Coronary artery (tissue), 2 donors: ENCODE data around the gene CYP8B1.

Source experiments
- DNase-seq: peaks from one replicate; pipeline ENCODE4 v3.0.0-alpha.2; 2017; ENCODE audit warnings: low spot score
- H3K27ac ChIP-seq, 2 donors: fragments of 200-600 bp; sonication (generic); one replicate each; pipeline ENCODE4 v1.5.1; 2016 to 2019
- H3K4me3 ChIP-seq: fragments of 200-600 bp; sonication (generic); 2 replicates; pipeline ENCODE4 v1.5.1; 2016; ENCODE audit warnings: mild to moderate bottlenecking, moderate library complexity
- TF ChIP-seq, protein P1 (sequence below): fragments of 200-600 bp; sonication (generic); IDR thresholded peaks from one replicate; pipeline ENCODE4 v1.5.1; 2019; ENCODE audit warnings: antibody characterized with exemption

The CYP8B1 gene, protein sequence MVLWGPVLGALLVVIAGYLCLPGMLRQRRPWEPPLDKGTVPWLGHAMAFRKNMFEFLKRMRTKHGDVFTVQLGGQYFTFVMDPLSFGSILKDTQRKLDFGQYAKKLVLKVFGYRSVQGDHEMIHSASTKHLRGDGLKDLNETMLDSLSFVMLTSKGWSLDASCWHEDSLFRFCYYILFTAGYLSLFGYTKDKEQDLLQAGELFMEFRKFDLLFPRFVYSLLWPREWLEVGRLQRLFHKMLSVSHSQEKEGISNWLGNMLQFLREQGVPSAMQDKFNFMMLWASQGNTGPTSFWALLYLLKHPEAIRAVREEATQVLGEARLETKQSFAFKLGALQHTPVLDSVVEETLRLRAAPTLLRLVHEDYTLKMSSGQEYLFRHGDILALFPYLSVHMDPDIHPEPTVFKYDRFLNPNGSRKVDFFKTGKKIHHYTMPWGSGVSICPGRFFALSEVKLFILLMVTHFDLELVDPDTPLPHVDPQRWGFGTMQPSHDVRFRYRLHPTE

DNA sequence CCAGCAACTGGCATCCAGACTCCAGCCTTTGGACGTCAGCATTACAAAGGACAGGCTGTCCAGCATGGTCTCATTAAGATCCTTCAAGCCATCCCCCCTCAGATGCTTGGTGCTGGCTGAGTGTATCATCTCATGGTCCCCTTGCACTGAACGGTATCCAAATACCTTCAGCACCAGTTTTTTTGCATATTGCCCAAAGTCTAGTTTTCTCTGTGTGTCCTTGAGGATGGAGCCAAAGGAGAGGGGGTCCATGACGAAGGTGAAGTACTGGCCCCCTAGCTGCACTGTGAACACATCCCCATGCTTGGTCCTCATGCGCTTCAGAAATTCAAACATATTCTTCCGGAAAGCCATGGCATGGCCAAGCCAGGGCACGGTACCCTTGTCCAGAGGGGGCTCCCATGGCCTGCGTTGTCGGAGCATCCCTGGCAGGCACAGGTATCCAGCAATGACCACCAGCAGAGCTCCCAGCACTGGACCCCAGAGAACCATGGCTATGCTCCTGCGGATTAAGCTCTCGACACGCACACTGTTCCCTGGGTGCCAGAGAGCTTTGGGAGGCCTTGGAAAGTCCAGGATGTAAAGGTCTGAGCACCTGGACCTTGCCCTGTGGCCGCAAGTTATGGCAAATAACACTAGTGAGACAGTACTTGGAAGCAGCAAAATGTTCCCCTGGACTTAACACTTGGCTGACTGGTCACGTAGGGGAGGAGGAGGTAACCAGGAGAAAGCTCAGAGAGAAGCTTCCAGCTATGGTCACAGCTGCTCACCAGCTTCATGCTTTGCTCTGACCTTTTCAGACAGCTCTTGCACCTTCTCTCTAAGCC lies at the start of gene CYP8B1:
Gene CYP8B1, minus strand, starts transcription at position 555 of the 827 bp plus-strand sequence. Its CDS starts 63 bp downstream, at position 492.
- no peak for DNase-seq
- H3K27ac ChIP-seq, result peak within 1 kb of the TSS in 1 of 2 donors; percentile 46
- TF ChIP-seq, protein P1, sequence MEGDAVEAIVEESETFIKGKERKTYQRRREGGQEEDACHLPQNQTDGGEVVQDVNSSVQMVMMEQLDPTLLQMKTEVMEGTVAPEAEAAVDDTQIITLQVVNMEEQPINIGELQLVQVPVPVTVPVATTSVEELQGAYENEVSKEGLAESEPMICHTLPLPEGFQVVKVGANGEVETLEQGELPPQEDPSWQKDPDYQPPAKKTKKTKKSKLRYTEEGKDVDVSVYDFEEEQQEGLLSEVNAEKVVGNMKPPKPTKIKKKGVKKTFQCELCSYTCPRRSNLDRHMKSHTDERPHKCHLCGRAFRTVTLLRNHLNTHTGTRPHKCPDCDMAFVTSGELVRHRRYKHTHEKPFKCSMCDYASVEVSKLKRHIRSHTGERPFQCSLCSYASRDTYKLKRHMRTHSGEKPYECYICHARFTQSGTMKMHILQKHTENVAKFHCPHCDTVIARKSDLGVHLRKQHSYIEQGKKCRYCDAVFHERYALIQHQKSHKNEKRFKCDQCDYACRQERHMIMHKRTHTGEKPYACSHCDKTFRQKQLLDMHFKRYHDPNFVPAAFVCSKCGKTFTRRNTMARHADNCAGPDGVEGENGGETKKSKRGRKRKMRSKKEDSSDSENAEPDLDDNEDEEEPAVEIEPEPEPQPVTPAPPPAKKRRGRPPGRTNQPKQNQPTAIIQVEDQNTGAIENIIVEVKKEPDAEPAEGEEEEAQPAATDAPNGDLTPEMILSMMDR, result no peak
- no peak within 1 kb of the TSS for H3K4me3 ChIP-seq

DNA sequence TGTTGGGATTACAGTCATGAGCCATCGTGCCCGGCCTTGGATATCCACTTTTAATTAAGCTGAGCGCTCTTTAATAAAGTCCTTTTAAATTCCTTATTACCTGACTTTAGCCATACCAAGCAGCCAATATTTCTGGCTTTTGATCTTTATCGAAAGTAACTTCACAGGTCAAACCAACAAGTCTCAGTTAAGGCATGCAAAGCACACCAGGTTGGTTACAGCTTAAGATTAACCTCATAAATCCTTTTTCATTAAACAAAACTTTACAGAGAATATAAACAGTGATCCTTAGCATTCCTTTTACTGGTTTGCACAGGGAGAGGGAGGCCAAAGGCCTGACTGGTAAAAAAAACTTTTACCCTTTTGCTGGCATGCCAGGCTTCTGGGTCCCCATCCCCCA lies 47.9 kb upstream of the CYP8B1 start:
- DNase-seq, result no peak
- Histone ChIP-seq H3K27ac (no peak overlapping the region), H3K4me3 (no peak overlapping the region)
- TF ChIP-seq, protein P1, result no peak

DNA sequence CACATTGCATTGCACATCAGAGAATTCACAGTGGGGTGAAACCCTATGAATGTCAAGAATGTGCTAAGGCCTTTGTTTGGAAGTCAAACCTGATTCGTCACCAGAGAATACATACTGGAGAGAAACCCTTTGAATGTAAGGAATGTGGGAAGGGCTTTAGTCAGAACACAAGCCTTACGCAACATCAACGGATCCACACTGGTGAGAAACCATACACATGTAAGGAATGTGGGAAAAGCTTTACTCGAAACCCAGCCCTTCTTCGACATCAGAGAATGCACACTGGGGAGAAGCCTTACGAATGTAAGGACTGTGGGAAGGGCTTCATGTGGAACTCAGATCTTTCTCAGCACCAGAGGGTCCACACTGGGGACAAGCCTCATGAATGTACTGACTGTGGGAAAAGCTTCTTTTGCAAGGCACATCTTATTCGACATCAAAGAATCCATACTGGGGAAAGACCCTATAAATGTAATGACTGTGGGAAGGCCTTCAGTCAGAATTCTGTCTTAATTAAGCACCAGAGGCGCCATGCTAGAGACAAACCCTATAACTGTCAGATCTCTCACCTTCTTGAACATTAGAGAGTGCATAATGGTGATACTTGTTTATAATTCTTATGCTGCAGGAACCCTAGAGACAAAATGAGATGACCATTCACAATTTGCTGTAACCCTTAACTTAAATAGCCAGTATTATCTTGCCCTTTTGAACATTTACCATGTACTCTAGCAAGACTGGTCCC lies 39.3 kb upstream of the CYP8B1 start:
- TF ChIP-seq, protein P1, result no peak
- no peak overlapping the region for H3K4me3 ChIP-seq
- no peak for DNase-seq
- H3K27ac ChIP-seq, result no peak overlapping the region

DNA sequence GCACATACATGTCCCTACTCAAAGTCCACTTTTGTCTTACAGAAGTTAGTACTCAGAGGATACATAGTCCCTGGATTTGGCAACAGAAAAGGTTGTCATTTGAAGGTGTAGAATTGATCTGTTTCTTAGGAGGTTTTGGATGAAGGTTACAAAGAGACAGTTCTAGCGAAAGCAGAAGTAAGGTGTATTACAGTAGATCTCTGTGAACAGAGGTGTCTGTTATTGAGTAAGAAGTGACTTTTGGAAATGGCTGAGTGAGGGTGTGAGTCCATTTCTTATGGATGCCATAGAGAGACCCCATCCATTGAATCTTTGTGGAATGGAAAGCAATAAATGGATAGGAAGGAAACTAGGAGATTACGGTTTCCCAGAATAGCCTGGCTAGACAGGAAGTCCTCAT lies 35.9 kb upstream of the CYP8B1 start:
- Histone ChIP-seq H3K4me3 (no peak overlapping the region), H3K27ac (no peak overlapping the region)
- TF ChIP-seq, protein P1, result no peak
- no peak for DNase-seq

DNA sequence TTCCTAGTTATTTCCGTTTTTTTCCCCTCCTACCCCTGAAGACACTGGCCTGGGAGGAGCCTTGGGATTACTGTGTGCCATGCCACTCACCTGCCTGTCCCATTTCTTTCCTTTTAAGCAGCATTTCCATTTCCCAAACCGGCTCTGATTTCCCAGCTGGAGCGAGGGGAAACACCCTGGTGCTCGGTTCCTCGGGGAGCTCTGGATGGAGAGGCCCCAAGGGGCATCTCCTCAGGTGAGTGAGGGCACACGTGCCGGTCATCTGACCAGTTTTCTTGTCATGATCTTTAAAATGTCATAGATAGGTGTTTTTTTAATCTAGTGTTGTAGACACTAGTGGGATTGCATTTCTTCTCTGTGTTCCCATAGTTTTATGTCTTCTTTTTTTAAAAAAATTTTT lies 33.0 kb upstream of the CYP8B1 start:
- DNase-seq, result no peak
- H3K27ac ChIP-seq, result no peak overlapping the region
- TF ChIP-seq, protein P1, result no peak
- no peak overlapping the region for H3K4me3 ChIP-seq

DNA sequence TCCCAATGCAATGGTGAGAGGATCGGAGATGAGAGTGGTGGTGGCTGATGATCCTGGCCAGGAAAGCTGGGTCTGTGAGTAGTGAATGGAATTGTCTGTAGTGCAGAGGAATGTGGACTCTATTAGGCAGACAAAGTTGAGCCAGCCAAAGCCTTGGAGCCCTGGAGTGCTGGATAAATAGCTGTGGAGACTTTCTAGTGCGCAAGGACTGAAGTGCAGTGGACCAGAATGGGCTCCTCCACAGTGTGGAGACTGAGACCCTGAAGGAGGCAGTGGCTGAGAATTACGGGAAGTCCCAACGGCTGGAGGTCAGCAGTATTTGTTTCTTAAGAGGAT lies 31.1 kb upstream of the CYP8B1 start:
- TF ChIP-seq, protein P1, result no peak
- no peak for DNase-seq
- Histone ChIP-seq H3K27ac (peak overlapping the region in 1 of 2 donors; percentile 77), H3K4me3 (peak overlapping the region; percentile 94)
